ENCODE measurements around the gene SORCS2. TPM values are rescaled to one million over a fixed set of nuclear protein-coding genes. Genes with fewer than 3 reads are reported as not detected.

Gene SORCS2
- total RNA-seq, 1 donor from 2014 or later = 7.2 TPM

GRCh38 chr4:7367864-7368277, 175.5 kb downstream of the SORCS2 start:
- no peak for TF ChIP-seq CTCF (IDR thresholded peaks at IDR 0.05)
- Histone ChIP-seq H3K4me1 (peaks cover 19% of the 10 kb centered on the region), H3K27me3 (no peaks in the 10 kb centered on the region), H3K9me3 (no peaks in the 10 kb centered on the region), H3K4me3 (no peak overlapping the region), H3K36me3 (no peaks in the 10 kb centered on the region), H3K27ac (no peak overlapping the region)
- intact Hi-C loops (cut with DNase I) = no loop called here
- ATAC-seq (no peak), DNase-seq (peak; percentile 41)

GRCh38 chr4:7368296-7368695, 176.0 kb downstream of the SORCS2 start:
- H3K27ac ChIP-seq = no peak overlapping the region
- TF ChIP-seq CTCF (IDR thresholded peaks at IDR 0.05) = no peak
- no peaks in the 10 kb centered on the region for H3K27me3 ChIP-seq
- DNase-seq (peak; percentile 55), ATAC-seq (no peak)
- intact Hi-C loops (cut with DNase I) = no loop called here
- no peak overlapping the region for H3K4me3 ChIP-seq
- H3K9me3 ChIP-seq = no peaks in the 10 kb centered on the region
- H3K4me1 ChIP-seq = peaks cover 19% of the 10 kb centered on the region
- no peaks in the 10 kb centered on the region for H3K36me3 ChIP-seq

GRCh38 chr4:7369511-7369910, 177.2 kb downstream of the SORCS2 start:
- Histone ChIP-seq H3K36me3 (no peaks in the 10 kb centered on the region), H3K9me3 (no peaks in the 10 kb centered on the region), H3K27ac (no peak overlapping the region), H3K4me3 (no peak overlapping the region), H3K27me3 (no peaks in the 10 kb centered on the region), H3K4me1 (peaks cover 19% of the 10 kb centered on the region)
- no peak for DNase-seq
- intact Hi-C loops (cut with DNase I) = no loop called here
- TF ChIP-seq CTCF (IDR thresholded peaks at IDR 0.05) = no peak
- no peak for ATAC-seq

- Histone ChIP-seq H3K4me3 (no peak overlapping the region), H3K4me1 (peaks cover 19% of the 10 kb centered on the region), H3K27me3 (no peaks in the 10 kb centered on the region), H3K9me3 (no peaks in the 10 kb centered on the region), H3K36me3 (no peaks in the 10 kb centered on the region), H3K27ac (no peak overlapping the region)
- intact Hi-C loops (cut with DNase I) = no loop called here
- TF ChIP-seq CTCF (IDR thresholded peaks at IDR 0.05) = no peak
- DNase-seq (no peak), ATAC-seq (no peak)
These were observed 177.7 kb downstream of the SORCS2 start for GRCh38 chr4:7370038-7370437.

- intact Hi-C loops (cut with DNase I) = no loop called here
- Histone ChIP-seq H3K36me3 (no peaks in the 10 kb centered on the region), H3K27ac (no peak overlapping the region), H3K9me3 (no peaks in the 10 kb centered on the region), H3K27me3 (no peaks in the 10 kb centered on the region), H3K4me1 (peaks cover 6% of the 10 kb centered on the region), H3K4me3 (no peak overlapping the region)
- no peak for ATAC-seq
- DNase-seq = no peak
- TF ChIP-seq CTCF (IDR thresholded peaks at IDR 0.05) = no peak
These were observed 179.0 kb downstream of the SORCS2 start for GRCh38 chr4:7371210-7371941.
